Endothelial cell of umbilical vein (primary cell): ENCODE data around the gene BIK. TPM values are rescaled to one million over a fixed set of nuclear protein-coding genes. Genes with fewer than 3 reads are reported as not detected.
A peak's percentile ranks its signal among the peaks of the same experiment; 100 is the strongest.

ENCODE experiments used
- BruUV-seq: library from RNA; stranded (reverse); fragments of 400-500 nt; replicated peaks from 2 replicates; lab custom pipeline; 2021; lab: Mats Ljungman, UMichigan
- CTCF ChIA-PET: fragments of 300-600, 350-600 bp; sonication (Branson Sonifier 250); formaldehyde crosslinking; loops from one replicate; lab custom pipeline; 2021; ENCODE audit warnings: antibody characterized with exemption, inconsistent platforms; lab: Charles Lee
- POLR2A ChIA-PET: fragments of 300-600, 350-600 bp; sonication (Branson Sonifier 250); formaldehyde crosslinking; loops from one replicate; lab custom pipeline; 2021; ENCODE audit warnings: antibody characterized with exemption, inconsistent platforms; lab: Charles Lee
- DNase-seq: peaks from one replicate; pipeline ENCODE4 v3.0.0-alpha.2; 2011; ENCODE audit warnings: low read depth, low spot score
- FAIRE-seq: peaks from 2 replicates; lab custom pipeline; 2011; peaks lifted over from hg19 to GRCh38; lab: Jason Lieb, UNC
- H2AFZ ChIP-seq: 2 replicates; pipeline ENCODE4 v1.6.0; 2012; ENCODE audit warnings: low read depth, low read length, control low read depth, inconsistent platforms
- H3K27ac ChIP-seq: 2 replicates; pipeline ENCODE4 v1.5.1; 2011; ENCODE audit warnings: low read depth, mild to moderate bottlenecking, control low read depth, low read length, moderate library complexity; ENCODE audit not compliant: insufficient read depth
- H3K27me3 ChIP-seq, 2 experiments: 2 replicates each; pipeline versions ENCODE4 v1.6.0 to v1.6.1; 2011; ENCODE audit warnings: low read length in 2 of 2, mixed read lengths in 1 of 2; ENCODE audit not compliant: control insufficient read depth in 2 of 2, insufficient read depth in 2 of 2
- H3K36me3 ChIP-seq, 2 experiments: 2 replicates in 1 of 2; 3 replicates in 1 of 2; pipeline ENCODE4 v1.5.1; 2011; ENCODE audit warnings: low read length in 2 of 2, mild to moderate bottlenecking in 1 of 2, moderate library complexity in 1 of 2; ENCODE audit not compliant: control insufficient read depth in 2 of 2, insufficient read depth in 2 of 2; ENCODE audit errors: extremely low read depth in 1 of 2
- H3K4me1 ChIP-seq: 3 replicates; pipeline ENCODE4 v1.5.1; 2011; ENCODE audit warnings: mild to moderate bottlenecking, low read length; ENCODE audit not compliant: control insufficient read depth, insufficient read depth; ENCODE audit errors: extremely low read depth
- H3K4me2 ChIP-seq: 2 replicates; pipeline ENCODE4 v1.6.1; 2011; ENCODE audit warnings: low read length, control low read depth, mixed read lengths; ENCODE audit not compliant: insufficient read depth
- H3K4me3 ChIP-seq, 3 experiments: fragments of 200-600 bp in 1 of 3; sonication (generic), shearing (Covaris generic) in 1 of 3; replicated peaks in 1 of 3; 2 replicates each; pipeline ENCODE4 v1.5.1; 2011 to 2016; ENCODE audit warnings: control low read depth in 3 of 3, low read length in 3 of 3, mild to moderate bottlenecking in 2 of 3, inconsistent platforms in 1 of 3, low read depth in 1 of 3, moderate library complexity in 1 of 3; ENCODE audit not compliant: insufficient read depth in 1 of 3
- H3K79me2 ChIP-seq: 2 replicates; pipeline ENCODE4 v1.6.0; 2012; ENCODE audit warnings: low read length, inconsistent platforms; ENCODE audit not compliant: control insufficient read depth, insufficient read depth
- H3K9ac ChIP-seq: replicated peaks from 2 replicates; pipeline ENCODE3; 2011; ENCODE audit warnings: low read length, control low read depth; ENCODE audit not compliant: insufficient read depth; ENCODE audit errors: extremely low read depth
- H3K9me1 ChIP-seq: replicated peaks from 3 replicates; pipeline ENCODE4 v1.6.0; 2011; ENCODE audit warnings: mild to moderate bottlenecking, low read length; ENCODE audit not compliant: control insufficient read depth, insufficient read depth; ENCODE audit errors: extremely low read depth
- H3K9me3 ChIP-seq: replicated peaks from 2 replicates; pipeline ENCODE4 v1.5.1; 2012; ENCODE audit warnings: low read length, inconsistent platforms; ENCODE audit not compliant: control insufficient read depth, insufficient read depth
- H4K20me1 ChIP-seq: replicated peaks from 2 replicates; pipeline ENCODE3; 2011; ENCODE audit warnings: mild to moderate bottlenecking, low read length; ENCODE audit not compliant: control insufficient read depth, insufficient read depth; ENCODE audit errors: extremely low read depth
- CTCF ChIP-seq, 2 donors: IDR thresholded peaks; 1 replicate in 1 of 2; 2 replicates in 1 of 2; pipeline ENCODE4 v1.5.1; 2011; ENCODE audit warnings: low read length in 2 of 2, mild to moderate bottlenecking in 2 of 2, moderate library complexity in 2 of 2, control low read depth in 1 of 2, inconsistent platforms in 1 of 2, low read depth in 1 of 2; ENCODE audit not compliant: insufficient read depth in 1 of 2; ENCODE audit errors: extremely low read depth in 1 of 2
- EZH2 ChIP-seq: IDR thresholded peaks from 2 replicates; pipeline ENCODE4 v1.6.1; 2012; ENCODE audit warnings: borderline replicate concordance, low read depth, mild to moderate bottlenecking, moderate library complexity, low read length, inconsistent platforms; ENCODE audit not compliant: severe bottlenecking
- FOS ChIP-seq: IDR thresholded peaks from 2 replicates; pipeline ENCODE4 v1.6.1; 2011; ENCODE audit warnings: mild to moderate bottlenecking, low read length, moderate library complexity, borderline replicate concordance; ENCODE audit not compliant: insufficient read depth
- GATA2 ChIP-seq: IDR thresholded peaks from 2 replicates; pipeline ENCODE4 v1.7.0; 2011; ENCODE audit warnings: low read depth, mild to moderate bottlenecking, moderate library complexity, mixed read lengths, low read length; ENCODE audit not compliant: insufficient read length, insufficient read depth
- JUN ChIP-seq: IDR thresholded peaks from 2 replicates; pipeline ENCODE4 v1.6.1; 2011; ENCODE audit warnings: borderline replicate concordance, low read depth; ENCODE audit not compliant: insufficient read length, insufficient read depth
- MAX ChIP-seq: IDR thresholded peaks from 2 replicates; pipeline ENCODE4 v1.6.1; 2011; ENCODE audit not compliant: insufficient read depth, insufficient read length
- MYC ChIP-seq: IDR thresholded peaks from one replicate; pipeline ENCODE4 v1.6.1; 2011; ENCODE audit warnings: mild to moderate bottlenecking, low read depth, low read length
- POLR2A ChIP-seq: IDR thresholded peaks from 2 replicates; pipeline ENCODE4 v1.6.1; 2012; ENCODE audit warnings: low read depth, mild to moderate bottlenecking, control low read depth, low read length
- POLR2AphosphoS5 ChIP-seq: IDR thresholded peaks from 2 replicates; pipeline ENCODE4 v1.6.1; 2012; ENCODE audit warnings: low read depth, mild to moderate bottlenecking, control low read depth, low read length, moderate library complexity; ENCODE audit not compliant: insufficient read depth
- dilution Hi-C: fragments of 300-500 bp; cut with MboI; formaldehyde crosslinking; loops from one replicate; pipeline ENCODE4 v1.15.0; 2019; ENCODE audit warnings: low sequenced_read_pairs; ENCODE audit not compliant: extremely low pct_ligation_motif_present
- intact Hi-C: fragments of 100-400 bp; cut with micrococcal nuclease; formaldehyde crosslinking; loops from one replicate; pipeline ENCODE4 v1.10.0; 2022
- polyA plus RNA-seq, 4 experiments: library from polyadenylated mRNA; depleted of rRNA in 3 of 4; stranded (reverse) in 3 of 4; unstranded in 1 of 4; fragments of >200 nt; gene quantifications; 2 replicates each; pipeline versions ENCODE4 v1.2.1 to v1.2.3, GENCODE V29; 2011 to 2012; ENCODE audit warnings: missing spikeins in 1 of 4
- total RNA-seq: library from RNA; stranded (reverse); gene quantifications from 2 replicates; pipeline ENCODE4 v1.2.3, GENCODE V29; 2021

Gene BIK
- total and polyA plus RNA-seq, 2 donors (not counting 3 experiments of a cell fraction or from before 2014, with no cell fraction given): 0.49 to 0.95 TPM

- peak; percentile 23 for DNase-seq
- Histone ChIP-seq H3K9me3 (no peaks in the 10 kb centered on the region), H2AFZ (no peak overlapping the region), H4K20me1 (no peaks in the 10 kb centered on the region), H3K4me3 (no peak overlapping the region), H3K4me2 (no peak overlapping the region), H3K27ac (no peak overlapping the region), H3K9ac (no peak overlapping the region), H3K9me1 (no peaks in the 10 kb centered on the region), H3K36me3 (peaks cover 0 to 19% of the 10 kb centered on the region in 2 experiments), H3K4me1 (peaks cover 3% of the 10 kb centered on the region), H3K27me3 (no peaks in the 10 kb centered on the region), H3K79me2 (no peaks in the 10 kb centered on the region)
- no TSS peak for BruUV-seq
- dilution Hi-C loops: no loop called here
- POLR2A ChIA-PET: no interaction called here
- intact Hi-C loops: no loop called here
- FAIRE-seq: no peak
- CTCF ChIA-PET: no interaction called here
- TF ChIP-seq EZH2 (no peak), POLR2AphosphoS5 (no peak), POLR2A (no peak), MYC (no peak), GATA2 (no peak), CTCF (IDR thresholded peaks at IDR 0.05; ENCODE audit: extremely low read depth in 1 of 2, insufficient read depth in 1 of 2, low read depth in 1 of 2, low read length in 2 of 2) (no peak), FOS (no peak), MAX (no peak), JUN (no peak)
Measured at GRCh38 chr22:43131773-43132501, 21.4 kb downstream of the BIK start.
